ENCODE data around the gene TUBGCP6. TPM values are rescaled to one million over a fixed set of nuclear protein-coding genes. Genes with fewer than 3 reads are reported as not detected.

TUBGCP6 gene
- total RNA-seq, 6 experiments from 2014 or later: 10.4 to 22.6 (median 14.6) TPM

DNA sequence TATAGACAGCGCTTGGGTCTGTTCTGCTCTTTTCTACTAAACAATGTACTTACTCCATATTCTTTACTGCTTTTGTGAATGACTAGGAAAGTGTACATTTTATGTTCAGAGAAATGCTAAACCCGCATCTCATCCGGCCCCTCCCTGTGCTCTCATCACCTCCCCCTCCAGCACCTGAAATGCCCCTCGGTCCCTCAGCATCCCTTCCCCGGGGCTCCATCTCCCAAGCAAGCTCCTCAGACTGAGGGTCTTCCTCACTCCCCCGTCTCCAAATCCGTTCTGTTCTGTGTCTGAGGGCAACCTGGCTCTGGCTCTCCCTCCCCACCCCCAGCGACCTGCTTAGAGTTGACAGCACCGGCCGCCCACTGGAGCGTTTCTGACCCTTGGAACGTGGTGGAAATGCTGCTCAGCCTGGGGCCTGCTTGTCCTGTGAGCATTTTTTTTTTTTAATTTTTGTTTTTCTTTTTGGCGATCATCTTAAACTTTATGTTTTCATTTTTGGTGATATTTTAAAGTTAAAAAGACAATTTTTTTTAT is 42.6 kb downstream of the TUBGCP6 start:
- no peaks in the 10 kb centered on the region for H3K9me3 ChIP-seq
- DNase-seq (peak in 1 of 3 donors; percentile 87), ATAC-seq (peak in 3 of 4 donors; percentile 9 to 25 (median 15))
- peak overlapping the region; percentile 78 to 90 (median 82) for H3K4me3 ChIP-seq
- H3K27me3 ChIP-seq: no peaks in the 10 kb centered on the region
- peak overlapping the region; percentile 72 to 98 (median 83) for H3K27ac ChIP-seq
- intact Hi-C loops (cut with DNase I): no loop called here
- 34% methylated on average over 12 of the region's 13 CpGs for WGBS (ENCODE audit: insufficient coverage, low coverage, low lambda C conversion rate, missing lambda C conversion rate)
- H3K4me1 ChIP-seq: peaks cover 0 to 55% (median 17%) of the 10 kb centered on the region in 4 donors
- H3K36me3 ChIP-seq: peaks cover 0 to 16% (median 2%) of the 10 kb centered on the region in 4 donors
- TF ChIP-seq, protein P1, sequence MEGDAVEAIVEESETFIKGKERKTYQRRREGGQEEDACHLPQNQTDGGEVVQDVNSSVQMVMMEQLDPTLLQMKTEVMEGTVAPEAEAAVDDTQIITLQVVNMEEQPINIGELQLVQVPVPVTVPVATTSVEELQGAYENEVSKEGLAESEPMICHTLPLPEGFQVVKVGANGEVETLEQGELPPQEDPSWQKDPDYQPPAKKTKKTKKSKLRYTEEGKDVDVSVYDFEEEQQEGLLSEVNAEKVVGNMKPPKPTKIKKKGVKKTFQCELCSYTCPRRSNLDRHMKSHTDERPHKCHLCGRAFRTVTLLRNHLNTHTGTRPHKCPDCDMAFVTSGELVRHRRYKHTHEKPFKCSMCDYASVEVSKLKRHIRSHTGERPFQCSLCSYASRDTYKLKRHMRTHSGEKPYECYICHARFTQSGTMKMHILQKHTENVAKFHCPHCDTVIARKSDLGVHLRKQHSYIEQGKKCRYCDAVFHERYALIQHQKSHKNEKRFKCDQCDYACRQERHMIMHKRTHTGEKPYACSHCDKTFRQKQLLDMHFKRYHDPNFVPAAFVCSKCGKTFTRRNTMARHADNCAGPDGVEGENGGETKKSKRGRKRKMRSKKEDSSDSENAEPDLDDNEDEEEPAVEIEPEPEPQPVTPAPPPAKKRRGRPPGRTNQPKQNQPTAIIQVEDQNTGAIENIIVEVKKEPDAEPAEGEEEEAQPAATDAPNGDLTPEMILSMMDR (IDR thresholded peaks at IDR 0.05): no peak
- peak; percentile 36 for TF ChIP-seq POLR2A (IDR thresholded peaks at IDR 0.05)

DNA sequence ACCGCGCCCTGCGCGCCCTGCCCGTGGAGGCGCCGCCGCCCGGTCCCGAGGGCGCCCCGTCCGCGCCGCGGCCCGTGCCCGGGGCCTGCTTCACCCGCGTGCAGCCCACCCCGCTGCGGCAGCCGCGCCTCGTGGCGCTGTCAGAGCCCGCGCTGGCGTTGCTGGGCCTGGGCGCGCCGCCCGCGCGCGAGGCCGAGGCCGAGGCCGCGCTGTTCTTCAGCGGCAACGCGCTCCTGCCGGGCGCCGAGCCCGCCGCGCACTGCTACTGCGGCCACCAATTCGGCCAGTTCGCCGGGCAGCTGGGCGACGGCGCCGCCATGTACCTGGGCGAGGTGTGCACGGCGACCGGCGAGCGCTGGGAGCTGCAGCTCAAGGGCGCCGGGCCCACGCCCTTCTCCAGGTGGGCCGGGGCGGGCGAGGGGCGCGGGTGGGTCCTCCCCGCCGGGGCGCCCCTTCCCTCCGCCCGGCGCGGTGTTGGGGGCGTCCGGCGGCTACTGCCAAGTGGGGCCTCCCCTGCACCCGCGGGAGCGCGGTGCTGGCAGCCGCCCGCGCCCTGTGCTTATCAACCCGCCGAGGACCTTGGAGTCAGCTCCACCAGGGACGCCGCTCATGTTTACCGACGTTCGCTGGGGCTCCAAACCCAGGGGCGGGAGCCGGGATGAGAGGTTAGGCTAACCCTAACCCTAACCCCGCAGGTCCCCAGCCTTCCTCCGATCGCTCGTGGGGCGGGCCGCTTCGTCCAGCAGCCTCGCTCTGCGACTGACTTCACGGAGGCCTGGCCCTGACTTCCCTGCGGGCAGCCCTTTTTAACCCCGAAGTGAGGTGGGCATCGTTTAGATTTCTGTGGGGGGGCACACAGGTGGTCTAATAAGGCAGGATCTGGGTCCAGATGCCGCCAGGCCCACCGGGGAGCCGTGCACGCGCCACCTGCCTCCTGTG is 43.4 kb downstream of the TUBGCP6 start:
- TF ChIP-seq, protein P1 (IDR thresholded peaks at IDR 0.05): no peak
- no peak for TF ChIP-seq POLR2A (IDR thresholded peaks at IDR 0.05)
- WGBS (ENCODE audit: insufficient coverage, low coverage, low lambda C conversion rate, missing lambda C conversion rate): 0% methylated on average over 5 of the region's 115 CpGs
- H3K36me3 ChIP-seq: peaks cover 0 to 10% (median 2%) of the 10 kb centered on the region in 4 donors
- ATAC-seq (peak in 2 of 4 donors; percentile 1 to 28), DNase-seq (no peak)
- no peaks in the 10 kb centered on the region for H3K9me3 ChIP-seq
- H3K27ac ChIP-seq: peak overlapping the region; percentile 72 to 98 (median 83)
- H3K4me1 ChIP-seq: peaks cover 0 to 47% (median 13%) of the 10 kb centered on the region in 4 donors
- intact Hi-C loops (cut with DNase I): no loop called here
- peak overlapping the region; percentile 78 to 90 (median 82) for H3K4me3 ChIP-seq
- no peaks in the 10 kb centered on the region for H3K27me3 ChIP-seq

DNA sequence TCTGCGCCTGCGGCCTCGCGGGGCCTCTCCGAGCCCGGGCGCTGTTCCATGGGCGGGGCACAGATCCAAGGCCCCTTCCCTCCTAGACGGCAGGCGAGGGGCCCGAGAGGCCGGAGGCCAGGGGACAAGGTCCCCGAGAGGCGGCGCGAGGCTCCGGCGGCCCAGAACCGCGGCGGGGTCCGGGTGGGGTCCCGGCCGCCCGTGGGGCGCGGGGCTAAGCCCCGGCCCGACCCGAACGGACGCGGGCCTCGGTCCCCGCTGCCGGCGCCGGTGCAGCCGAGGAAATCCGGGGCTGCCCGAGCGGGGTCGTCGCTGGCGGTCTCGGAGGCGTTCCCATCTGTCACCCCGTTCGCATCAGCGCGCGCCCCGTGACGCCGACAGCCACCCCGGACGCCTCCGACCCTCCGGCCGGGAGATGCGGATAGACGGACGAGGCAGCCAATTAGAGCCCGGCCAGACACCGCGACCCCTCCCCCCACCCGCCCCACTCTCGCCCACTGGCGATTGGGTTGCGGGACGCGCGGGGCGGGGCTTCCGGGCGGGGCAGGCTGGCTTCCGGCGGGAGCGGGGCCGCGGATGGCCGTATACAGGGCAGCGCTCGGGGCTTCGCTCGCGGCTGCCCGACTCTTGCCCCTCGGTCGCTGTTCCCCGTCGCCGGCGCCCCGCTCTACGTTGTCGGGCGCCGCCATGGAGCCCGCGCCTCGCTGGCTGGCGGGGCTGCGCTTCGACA is 44.2 kb downstream of the TUBGCP6 start, which contains the start of gene SELENOO:
Gene SELENOO, plus strand, starts transcription at position 551 of the 730 bp plus-strand sequence. Its CDS starts 26 bp downstream, at position 577.
- no peaks in the 10 kb centered on the region for H3K9me3 ChIP-seq
- intact Hi-C loops (cut with DNase I): no loop called here
- H3K36me3 ChIP-seq: peaks cover 0 to 10% (median 2%) of the 10 kb centered on the region in 4 donors
- peak within 1 kb of the TSS; percentile 80 to 98 (median 83) for H3K27ac ChIP-seq
- TF ChIP-seq, protein P1 (IDR thresholded peaks at IDR 0.05): no peak
- TF ChIP-seq POLR2A (IDR thresholded peaks at IDR 0.05): peak; percentile 93
- H3K4me3 ChIP-seq: peak within 1 kb of the TSS; percentile 78 to 90 (median 82)
- DNase-seq (peak; percentile 93 to 97 (median 94)), ATAC-seq (peak; percentile 63 to 80 (median 70))
- 0% methylated on average over 1 of the region's 105 CpGs for WGBS (ENCODE audit: insufficient coverage, low coverage, low lambda C conversion rate, missing lambda C conversion rate)
- no peaks in the 10 kb centered on the region for H3K27me3 ChIP-seq
- peaks cover 0 to 42% (median 14%) of the 10 kb centered on the region in 4 donors for H3K4me1 ChIP-seq

DNA sequence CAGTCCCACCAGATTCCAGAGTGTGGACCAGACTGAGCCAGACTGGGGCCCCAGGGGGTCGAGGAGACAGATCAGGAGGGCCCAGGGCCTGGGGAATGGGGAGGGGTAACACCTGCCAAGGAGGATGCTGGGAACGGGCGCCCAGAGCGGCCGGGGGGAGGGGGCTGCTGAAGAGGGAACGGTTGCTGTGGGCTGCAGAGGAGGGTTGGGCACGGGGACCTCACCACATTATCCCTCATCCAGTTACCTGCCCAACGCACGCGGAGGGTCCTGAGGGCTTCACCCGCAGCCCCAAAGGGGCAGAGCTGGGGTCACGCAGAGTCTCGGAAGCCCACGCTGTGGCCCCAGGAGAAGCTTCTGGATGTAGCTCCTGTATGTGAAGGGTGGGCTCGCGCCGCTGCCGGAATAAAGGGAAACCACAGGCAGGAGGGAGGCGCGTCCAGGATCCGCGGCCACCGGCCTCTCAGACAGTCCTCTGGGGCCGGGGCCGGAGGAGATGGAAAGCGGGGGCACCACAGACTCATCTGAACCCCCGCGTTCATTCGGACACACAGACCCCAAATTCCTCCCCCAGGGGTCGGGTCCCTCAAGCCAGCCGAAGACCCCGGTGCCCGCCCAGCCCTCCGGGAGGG is 44.9 kb downstream of the TUBGCP6 start:
- peaks cover 0 to 10% (median 2%) of the 10 kb centered on the region in 4 donors for H3K36me3 ChIP-seq
- DNase-seq: no peak
- no peak for ATAC-seq
- TF ChIP-seq, protein P1 (IDR thresholded peaks at IDR 0.05): no peak
- TF ChIP-seq POLR2A (IDR thresholded peaks at IDR 0.05): no peak
- intact Hi-C loops (cut with DNase I): no loop called here
- H3K9me3 ChIP-seq: no peaks in the 10 kb centered on the region
- H3K4me3 ChIP-seq: peak overlapping the region; percentile 78 to 90 (median 79)
- WGBS (ENCODE audit: insufficient coverage, low coverage, low lambda C conversion rate, missing lambda C conversion rate): 0% methylated on average over 1 of the region's 34 CpGs
- H3K27ac ChIP-seq: peak overlapping the region; percentile 75 to 98 (median 80)
- peaks cover 0 to 41% (median 14%) of the 10 kb centered on the region in 4 donors for H3K4me1 ChIP-seq
- no peaks in the 10 kb centered on the region for H3K27me3 ChIP-seq
